ENCODE data around the gene RERE.

DNA sequence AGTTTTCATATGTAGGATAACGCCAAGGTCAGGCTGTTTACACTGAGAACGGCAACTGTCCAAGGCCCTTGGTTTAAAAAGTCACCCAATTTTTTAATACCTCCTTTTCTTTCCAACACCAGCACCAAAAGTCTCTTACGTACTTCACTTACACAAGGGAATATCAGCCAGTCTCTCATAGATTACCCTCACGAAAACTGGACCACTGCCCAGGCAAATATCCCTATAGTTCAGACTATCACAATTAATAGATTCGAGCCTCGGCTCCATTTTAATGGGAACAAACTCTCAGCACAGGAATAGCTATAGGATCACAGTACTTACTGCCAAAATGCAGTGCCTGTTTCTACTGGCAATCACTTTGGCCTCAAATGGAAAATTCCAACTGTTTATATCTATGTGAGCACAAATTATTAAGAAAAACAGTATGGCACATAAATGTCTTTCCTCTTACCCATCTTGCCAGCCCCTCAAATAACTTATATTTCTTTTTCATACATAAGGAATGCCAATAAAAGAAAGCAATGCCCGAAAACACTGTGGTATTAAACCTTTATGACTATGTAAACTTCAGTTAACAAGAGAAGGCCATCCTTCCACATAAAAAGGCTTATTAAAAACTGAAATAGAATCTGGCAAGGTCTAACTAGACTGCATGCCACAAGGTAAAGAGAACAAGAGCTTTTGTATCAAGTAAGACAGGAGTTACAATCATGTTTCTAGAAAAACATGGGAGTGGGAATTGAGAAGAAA, 401.7 kb downstream of the RERE start:
- no peak for TF ChIP-seq POLR2A (IDR thresholded peaks at IDR 0.05)
- TF ChIP-seq, protein P1, sequence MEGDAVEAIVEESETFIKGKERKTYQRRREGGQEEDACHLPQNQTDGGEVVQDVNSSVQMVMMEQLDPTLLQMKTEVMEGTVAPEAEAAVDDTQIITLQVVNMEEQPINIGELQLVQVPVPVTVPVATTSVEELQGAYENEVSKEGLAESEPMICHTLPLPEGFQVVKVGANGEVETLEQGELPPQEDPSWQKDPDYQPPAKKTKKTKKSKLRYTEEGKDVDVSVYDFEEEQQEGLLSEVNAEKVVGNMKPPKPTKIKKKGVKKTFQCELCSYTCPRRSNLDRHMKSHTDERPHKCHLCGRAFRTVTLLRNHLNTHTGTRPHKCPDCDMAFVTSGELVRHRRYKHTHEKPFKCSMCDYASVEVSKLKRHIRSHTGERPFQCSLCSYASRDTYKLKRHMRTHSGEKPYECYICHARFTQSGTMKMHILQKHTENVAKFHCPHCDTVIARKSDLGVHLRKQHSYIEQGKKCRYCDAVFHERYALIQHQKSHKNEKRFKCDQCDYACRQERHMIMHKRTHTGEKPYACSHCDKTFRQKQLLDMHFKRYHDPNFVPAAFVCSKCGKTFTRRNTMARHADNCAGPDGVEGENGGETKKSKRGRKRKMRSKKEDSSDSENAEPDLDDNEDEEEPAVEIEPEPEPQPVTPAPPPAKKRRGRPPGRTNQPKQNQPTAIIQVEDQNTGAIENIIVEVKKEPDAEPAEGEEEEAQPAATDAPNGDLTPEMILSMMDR (IDR thresholded peaks at IDR 0.05): no peak
